Hepatocyte (in vitro differentiated cells): Measurements from ENCODE around the gene PLXNA2.

ENCODE experiments used
- EZH2phosphoT487 ChIP-seq: fragments of 200-600 bp; sonication (generic); IDR thresholded peaks from one replicate; pipeline ENCODE4 v1.6.1; 2018; ENCODE audit warnings: antibody characterized with exemption, mild to moderate bottlenecking, low read depth, moderate library complexity; ENCODE audit not compliant: unreplicated experiment, severe bottlenecking
- TF ChIP-seq, protein P1 (sequence below): fragments of 200-600 bp; sonication (generic); IDR thresholded peaks from 2 replicates; pipeline ENCODE4 v1.5.1; 2016; ENCODE audit warnings: antibody characterized with exemption, mild to moderate bottlenecking; ENCODE audit not compliant: poor library complexity

DNA sequence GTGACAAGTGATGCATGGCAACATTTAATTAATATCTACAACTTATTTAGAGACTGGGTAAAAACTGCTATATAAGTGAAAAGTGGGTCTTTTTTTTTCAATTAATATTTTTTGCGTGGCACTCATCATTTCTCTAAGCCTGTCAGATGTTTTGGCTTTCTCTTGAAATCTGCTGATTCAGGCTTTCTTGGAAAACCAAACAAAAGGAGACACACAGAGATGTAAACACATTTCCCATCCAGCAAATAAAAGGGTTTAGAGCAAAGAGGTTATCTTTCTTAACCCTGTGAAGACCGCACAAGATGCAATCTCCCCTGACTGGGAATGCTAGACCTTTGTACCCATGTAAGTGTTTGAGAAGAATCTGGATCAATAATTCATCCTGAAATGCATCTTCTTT is 48.7 kb upstream of the PLXNA2 start:
- TF ChIP-seq, protein P1, sequence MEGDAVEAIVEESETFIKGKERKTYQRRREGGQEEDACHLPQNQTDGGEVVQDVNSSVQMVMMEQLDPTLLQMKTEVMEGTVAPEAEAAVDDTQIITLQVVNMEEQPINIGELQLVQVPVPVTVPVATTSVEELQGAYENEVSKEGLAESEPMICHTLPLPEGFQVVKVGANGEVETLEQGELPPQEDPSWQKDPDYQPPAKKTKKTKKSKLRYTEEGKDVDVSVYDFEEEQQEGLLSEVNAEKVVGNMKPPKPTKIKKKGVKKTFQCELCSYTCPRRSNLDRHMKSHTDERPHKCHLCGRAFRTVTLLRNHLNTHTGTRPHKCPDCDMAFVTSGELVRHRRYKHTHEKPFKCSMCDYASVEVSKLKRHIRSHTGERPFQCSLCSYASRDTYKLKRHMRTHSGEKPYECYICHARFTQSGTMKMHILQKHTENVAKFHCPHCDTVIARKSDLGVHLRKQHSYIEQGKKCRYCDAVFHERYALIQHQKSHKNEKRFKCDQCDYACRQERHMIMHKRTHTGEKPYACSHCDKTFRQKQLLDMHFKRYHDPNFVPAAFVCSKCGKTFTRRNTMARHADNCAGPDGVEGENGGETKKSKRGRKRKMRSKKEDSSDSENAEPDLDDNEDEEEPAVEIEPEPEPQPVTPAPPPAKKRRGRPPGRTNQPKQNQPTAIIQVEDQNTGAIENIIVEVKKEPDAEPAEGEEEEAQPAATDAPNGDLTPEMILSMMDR: no peak
- no peak for TF ChIP-seq EZH2phosphoT487
